Esophagus muscularis mucosa (tissue), 4 donors: ENCODE measurements around the gene PDIA5. TPM values are rescaled to one million over a fixed set of nuclear protein-coding genes. Genes with fewer than 3 reads are reported as not detected.

ENCODE experiments used
- DNase-seq: peaks from one replicate; pipeline ENCODE4 v3.0.0-alpha.2; 2017; ENCODE audit errors: extremely low spot score
- H3K27ac ChIP-seq, 4 donors: fragments of 200-600 bp; sonication (generic); replicated peaks in 1 of 4; 1 replicate in 3 of 4; 2 replicates in 1 of 4; pipeline ENCODE4 v1.5.1; 2016 to 2019; ENCODE audit warnings: mild to moderate bottlenecking in 1 of 4
- H3K27me3 ChIP-seq, 4 donors: fragments of 200-600 bp; sonication (generic); one replicate each; pipeline versions ENCODE4 v1.5.1 to v1.6.0; 2016 to 2019
- H3K36me3 ChIP-seq, 4 donors: fragments of 200-600 bp; sonication (generic); one replicate each; pipeline ENCODE4 v1.5.1; 2016 to 2019
- H3K4me1 ChIP-seq, 4 donors: fragments of 200-600 bp; sonication (generic); one replicate each; pipeline ENCODE4 v1.5.1; 2016 to 2019
- H3K4me3 ChIP-seq, 4 donors: fragments of 200-600 bp; sonication (generic); 1 replicate in 2 of 4; 2 replicates in 2 of 4; pipeline ENCODE4 v1.5.1; 2016 to 2019; ENCODE audit warnings: mild to moderate bottlenecking in 4 of 4, moderate library complexity in 1 of 4
- H3K9me3 ChIP-seq, 4 donors: fragments of 200-600 bp; sonication (generic); 1 replicate in 3 of 4; 2 replicates in 1 of 4; pipeline ENCODE4 v1.5.1; 2016 to 2019
- CTCF ChIP-seq, 3 experiments: fragments of 200-600 bp in 2 of 3; fragments of 450-650 bp in 1 of 3; sonication (generic) in 2 of 3; IDR thresholded peaks; one replicate each; pipeline ENCODE4 v1.5.1; 2017 to 2019; ENCODE audit warnings: antibody characterized with exemption in 3 of 3, mild to moderate bottlenecking in 2 of 3, moderate library complexity in 1 of 3
- EP300 ChIP-seq: sonication (generic); formaldehyde crosslinking; IDR thresholded peaks from one replicate; pipeline ENCODE4 v1.6.1; 2017; ENCODE audit warnings: antibody characterized with exemption
- POLR2A ChIP-seq: fragments of 450-650 bp; IDR thresholded peaks from one replicate; pipeline ENCODE4 v1.6.1; 2017; ENCODE audit warnings: antibody characterized with exemption, moderate library complexity, mild to moderate bottlenecking, low read depth
- POLR2AphosphoS5 ChIP-seq, 2 donors: sonication (generic); formaldehyde crosslinking; IDR thresholded peaks; one replicate each; pipeline ENCODE4 v1.6.1; 2017; ENCODE audit warnings: antibody characterized with exemption in 2 of 2
- WGBS: methylation state at CpG from one replicate; pipeline ENCODE4 v1.1.5; 2018; 5-methylcytosine and 5-hydroxymethylcytosine counted together
- intact Hi-C: fragments of 100-400 bp; cut with DNase I; formaldehyde crosslinking; loops from one replicate; pipeline ENCODE4 v1.15.1; 2023
- total RNA-seq, 4 donors: library from RNA; depleted of rRNA; stranded (reverse); fragments of >200 nt; gene quantifications; one replicate each; pipeline versions ENCODE4 v1.1.0 to v1.2.1, GENCODE V29; 2016

Gene PDIA5
- total RNA-seq, 4 donors from 2014 or later = 12.5 to 16.4 (median 15.1) TPM

- Histone ChIP-seq H3K36me3 (peaks cover 0 to 31% (median 13%) of the 10 kb centered on the region in 4 donors), H3K27ac (no peak overlapping the region), H3K9me3 (peaks cover 0 to 5% (median 0%) of the 10 kb centered on the region in 4 donors), H3K4me1 (peaks cover 0 to 7% (median 6%) of the 10 kb centered on the region in 4 donors), H3K27me3 (no peaks in the 10 kb centered on the region), H3K4me3 (no peak overlapping the region)
- TF ChIP-seq CTCF (IDR thresholded peaks at IDR 0.05) (no peak), POLR2AphosphoS5 (IDR thresholded peaks at IDR 0.05) (no peak), EP300 (no peak), POLR2A (no peak)
- WGBS = 82% methylated on average over 2 of the region's 2 CpGs
- peak; percentile 26 for DNase-seq
- intact Hi-C loops = no loop called here
Observed at GRCh38 chr3:123168605-123169004, 101.8 kb downstream of the PDIA5 start.

GRCh38 chr3:123169492-123169929 is 102.7 kb downstream of the PDIA5 start:
- Histone ChIP-seq H3K9me3 (peaks cover 0 to 5% (median 0%) of the 10 kb centered on the region in 4 donors), H3K27ac (no peak overlapping the region), H3K4me3 (no peak overlapping the region), H3K36me3 (peaks cover 0 to 22% (median 6%) of the 10 kb centered on the region in 4 donors), H3K27me3 (no peaks in the 10 kb centered on the region), H3K4me1 (peaks cover 0 to 7% (median 6%) of the 10 kb centered on the region in 4 donors)
- peak; percentile 87 for DNase-seq
- intact Hi-C loops = no loop called here
- TF ChIP-seq POLR2AphosphoS5 (IDR thresholded peaks at IDR 0.05) (no peak), POLR2A (no peak), EP300 (no peak), CTCF (IDR thresholded peaks at IDR 0.05) (no peak)
- WGBS = 50% methylated on average over 4 of the region's 5 CpGs

GRCh38 chr3:123169930-123170329 is 103.1 kb downstream of the PDIA5 start:
- WGBS = 50% methylated on average over 2 of the region's 2 CpGs
- no peak for DNase-seq
- Histone ChIP-seq H3K4me1 (peaks cover 0 to 7% (median 6%) of the 10 kb centered on the region in 4 donors), H3K4me3 (no peak overlapping the region), H3K36me3 (peaks cover 0 to 18% (median 1%) of the 10 kb centered on the region in 4 donors), H3K27ac (no peak overlapping the region), H3K9me3 (peaks cover 0 to 5% (median 0%) of the 10 kb centered on the region in 4 donors), H3K27me3 (no peaks in the 10 kb centered on the region)
- TF ChIP-seq POLR2AphosphoS5 (IDR thresholded peaks at IDR 0.05) = no peak
- TF ChIP-seq POLR2A = no peak
- no peak for TF ChIP-seq EP300
- TF ChIP-seq CTCF (IDR thresholded peaks at IDR 0.05) = no peak
- intact Hi-C loops = no loop called here

- Histone ChIP-seq H3K27me3 (no peaks in the 10 kb centered on the region), H3K9me3 (no peaks in the 10 kb centered on the region), H3K4me3 (no peak overlapping the region), H3K36me3 (no peaks in the 10 kb centered on the region), H3K27ac (no peak overlapping the region), H3K4me1 (no peaks in the 10 kb centered on the region)
- intact Hi-C loops = no loop called here
- TF ChIP-seq POLR2AphosphoS5 (IDR thresholded peaks at IDR 0.05) (no peak), POLR2A (no peak), CTCF (IDR thresholded peaks at IDR 0.05) (no peak), EP300 (no peak)
- WGBS = 92% methylated on average over 5 of the region's 5 CpGs
- DNase-seq = no peak
Observed at GRCh38 chr3:123180791-123181190, 114.0 kb downstream of the PDIA5 start.

GRCh38 chr3:123186695-123187094 is 119.9 kb downstream of the PDIA5 start:
- WGBS = 64% methylated on average over 2 of the region's 2 CpGs
- DNase-seq = no peak
- no peak overlapping the region for H3K4me3 ChIP-seq
- H3K27ac ChIP-seq = no peak overlapping the region
- no peaks in the 10 kb centered on the region for H3K36me3 ChIP-seq
- H3K9me3 ChIP-seq = no peaks in the 10 kb centered on the region
- no peaks in the 10 kb centered on the region for H3K4me1 ChIP-seq
- intact Hi-C loops = no loop called here
- TF ChIP-seq CTCF (IDR thresholded peaks at IDR 0.05) (no peak), POLR2AphosphoS5 (IDR thresholded peaks at IDR 0.05) (no peak), POLR2A (no peak)
- no peaks in the 10 kb centered on the region for H3K27me3 ChIP-seq
